ENCODE measurements around the gene NOMO2.
"Not testable (repeated sequence)": the region's sequence is repeated elsewhere in the genome, so short reads cannot be mapped to it uniquely, and the experiment has no call there.

Gene NOMO2

DNA sequence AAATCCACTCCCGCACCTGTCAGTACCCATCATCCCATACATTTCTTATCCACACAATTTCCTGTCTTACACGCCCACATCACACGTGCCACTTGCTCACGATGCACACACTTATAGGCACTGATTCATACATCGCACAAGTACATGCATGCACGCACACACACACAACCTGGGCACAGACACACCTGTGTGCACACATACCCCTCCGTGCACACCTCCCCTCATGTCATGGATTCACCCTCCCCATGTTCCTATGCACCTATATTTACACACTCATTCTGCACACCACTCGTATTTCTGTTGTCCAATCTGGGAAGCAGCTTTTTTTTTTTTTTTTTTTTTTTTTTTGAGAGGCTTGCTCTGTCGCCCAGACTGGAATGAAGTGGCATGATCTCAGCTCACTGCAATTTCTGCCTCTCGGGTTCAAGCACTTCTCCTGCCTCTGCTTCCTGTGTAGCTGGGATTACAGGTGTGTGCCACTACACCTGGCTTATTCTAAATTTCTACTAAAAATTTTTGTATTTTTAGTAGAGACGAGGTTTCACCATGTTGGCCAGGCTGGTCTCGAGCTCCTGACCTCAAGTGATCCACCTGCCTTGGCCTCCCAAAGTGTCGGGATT lies 13.5 kb upstream of the NOMO2 start:
- DNase-seq (ENCODE audit: low spot score): not testable (repeated sequence)

DNA sequence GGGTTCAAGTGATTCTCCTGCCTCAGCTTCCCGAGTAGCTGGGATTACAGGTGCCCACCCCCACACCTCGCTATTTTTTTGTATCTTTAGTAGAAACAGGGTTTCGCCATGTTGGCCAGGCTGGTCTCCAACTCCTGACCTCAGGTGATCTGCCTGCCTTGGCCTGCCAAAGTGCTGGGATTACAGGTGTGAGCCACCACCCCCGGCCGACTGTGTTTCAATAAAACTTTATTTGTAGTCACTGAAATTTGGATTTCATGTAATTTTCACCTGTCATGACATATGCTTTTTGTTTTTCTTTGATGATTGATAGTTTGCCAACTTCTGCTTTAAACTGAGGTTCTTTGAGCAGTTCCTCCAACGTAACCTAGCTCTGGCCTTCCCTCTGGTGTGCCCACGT lies 12.0 kb upstream of the NOMO2 start:
- DNase-seq (ENCODE audit: low spot score): not testable (repeated sequence)

GRCh38 chr16:18572973-18573372 lies 11.1 kb upstream of the NOMO2 start:
- not testable (repeated sequence) for DNase-seq (ENCODE audit: low spot score)

GRCh38 chr16:18571307-18571850 lies 9.5 kb upstream of the NOMO2 start:
- not testable (repeated sequence) for DNase-seq (ENCODE audit: low spot score)

- not testable (repeated sequence) for DNase-seq (ENCODE audit: low spot score)
These were observed 8.8 kb upstream of the NOMO2 start for GRCh38 chr16:18570529-18571306.

DNA sequence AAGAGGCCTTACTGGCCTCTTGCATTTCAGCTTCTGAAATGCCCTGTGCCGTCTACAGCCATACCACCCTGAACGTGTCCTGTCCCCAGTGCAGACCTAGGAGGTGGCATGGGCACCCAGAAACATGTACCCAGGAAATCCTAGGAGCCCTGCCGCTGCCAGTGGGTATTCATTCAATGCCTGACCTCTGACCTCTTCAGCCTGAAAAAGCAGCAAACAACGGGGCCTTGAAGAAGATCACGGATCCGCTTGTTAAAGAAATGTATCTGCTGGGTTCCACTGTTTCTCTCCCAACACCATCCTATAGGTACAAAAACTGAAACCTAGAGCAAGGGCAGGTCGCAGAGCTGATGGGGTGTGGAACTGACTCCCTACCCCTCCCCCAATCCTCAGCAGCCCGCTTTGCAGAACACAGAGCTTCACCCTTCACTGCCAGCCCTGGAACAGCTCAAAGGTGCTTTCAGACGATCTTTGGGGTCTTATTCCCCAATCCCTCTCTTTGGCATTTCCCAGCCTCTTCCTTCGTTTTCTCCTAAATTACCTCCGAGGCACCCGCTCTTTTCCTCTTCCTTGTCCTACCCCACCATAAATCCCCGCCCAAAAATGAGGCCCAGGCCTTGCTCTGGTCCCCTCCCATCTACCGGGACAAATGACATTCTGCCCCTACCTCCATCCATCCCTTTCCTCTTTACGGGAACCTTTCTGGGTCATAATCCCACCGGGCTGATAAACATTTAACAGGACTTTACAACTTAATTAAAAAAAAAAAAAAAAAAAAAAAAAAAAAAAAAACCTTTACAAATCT lies 1.3 kb downstream of the NOMO2 start:
- not testable (repeated sequence) for DNase-seq (ENCODE audit: low spot score)

DNA sequence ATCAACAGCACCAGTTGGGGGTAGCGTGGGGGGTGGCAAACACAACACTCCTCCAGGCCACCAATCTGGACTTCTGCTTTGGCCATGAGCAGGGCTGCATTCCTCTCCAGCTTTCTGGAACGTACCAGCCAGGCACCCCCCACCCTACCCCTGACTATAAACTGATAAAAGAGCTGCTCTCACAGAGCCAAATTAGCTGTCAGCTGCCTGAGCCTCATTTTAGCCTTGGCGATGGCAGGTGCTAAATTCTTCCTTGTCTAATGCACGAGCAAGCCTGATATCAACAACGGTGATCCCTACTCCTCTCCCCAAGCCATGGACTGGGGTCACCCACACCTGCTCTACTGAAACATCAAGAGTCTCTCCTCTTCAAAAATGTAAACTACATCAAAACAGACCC lies 8.2 kb downstream of the NOMO2 start:
- DNase-seq (ENCODE audit: low spot score): not testable (repeated sequence)

DNA sequence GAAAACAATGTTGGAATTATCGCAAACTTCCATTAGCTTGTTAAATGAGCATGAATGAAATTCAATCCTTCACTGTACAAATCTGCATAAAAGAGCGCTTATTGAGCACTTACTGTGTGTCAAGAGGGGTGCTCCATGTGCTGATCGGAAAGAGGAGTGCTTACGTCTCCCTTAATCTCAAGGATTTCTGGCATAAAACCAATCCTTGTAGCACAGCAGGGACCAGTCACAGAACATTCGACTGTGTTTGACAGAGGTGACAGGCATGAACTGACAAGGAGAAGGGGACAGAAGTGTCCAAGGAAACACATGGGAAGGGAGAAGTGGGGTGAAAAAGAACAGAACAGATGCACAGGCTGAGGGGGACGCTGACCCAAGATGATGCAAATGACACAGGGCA lies 14.5 kb downstream of the NOMO2 start:
- DNase-seq (ENCODE audit: low spot score): not testable (repeated sequence)

DNA sequence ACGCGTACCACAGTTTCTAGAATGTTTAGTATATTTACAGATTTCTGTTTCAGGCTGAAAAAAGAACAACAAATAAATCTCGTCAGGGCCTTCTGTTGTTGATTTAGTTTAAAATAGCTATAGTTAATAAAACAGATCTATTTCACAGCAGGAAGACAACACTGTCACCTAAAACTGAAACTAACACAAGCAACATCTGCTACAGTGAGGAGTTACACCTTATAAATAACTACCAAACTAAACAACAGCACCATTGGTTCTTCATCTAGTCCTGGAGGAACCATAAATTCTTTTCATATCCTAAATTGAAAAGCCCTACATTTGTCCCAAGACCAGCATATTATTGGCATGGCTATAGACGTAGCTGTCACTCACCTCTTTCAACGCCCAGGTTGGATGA lies 15.0 kb downstream of the NOMO2 start:
- DNase-seq (ENCODE audit: low spot score): not testable (repeated sequence)

DNA sequence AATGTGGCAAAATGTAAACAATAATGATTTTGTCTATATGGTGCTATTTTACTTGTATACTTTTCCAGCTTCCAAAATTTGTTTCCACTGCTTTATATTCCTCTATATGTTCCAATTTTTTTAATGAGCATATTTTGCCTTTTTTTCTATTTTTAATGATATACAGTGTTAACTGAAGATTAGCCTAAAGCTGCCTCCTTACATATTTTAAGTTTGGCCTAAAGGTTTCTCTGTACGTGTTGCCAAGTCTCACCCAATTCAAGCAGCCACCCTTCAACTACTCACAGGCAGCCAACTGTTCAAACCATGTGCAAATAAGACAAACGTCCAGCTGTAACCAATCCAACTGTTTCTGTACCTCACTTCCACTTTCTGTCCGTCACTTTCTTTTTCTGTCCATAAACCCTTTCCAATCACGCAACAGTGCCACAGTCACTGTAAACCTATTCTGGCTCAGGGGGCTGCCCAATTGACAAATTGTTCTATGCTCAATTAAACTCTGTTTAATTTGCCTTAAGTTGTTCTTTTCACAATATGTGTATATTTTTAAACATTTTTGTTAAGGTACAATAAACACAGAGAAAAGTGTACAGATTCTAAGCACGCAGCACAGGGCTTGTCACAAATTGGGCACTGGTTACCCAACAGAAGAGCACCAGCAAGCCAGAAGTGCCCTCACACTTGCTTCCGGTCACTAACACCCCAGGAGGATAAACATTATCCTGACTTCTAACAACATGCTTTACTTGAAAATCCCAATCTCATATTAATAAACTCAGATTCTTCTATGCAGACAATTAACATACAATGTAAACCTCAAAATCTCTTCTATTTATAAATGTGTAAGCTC lies 17.4 kb downstream of the NOMO2 start:
- not testable (repeated sequence) for DNase-seq (ENCODE audit: low spot score)

- not testable (repeated sequence) for DNase-seq (ENCODE audit: low spot score)
These were observed 20.0 kb downstream of the NOMO2 start for GRCh38 chr16:18541912-18542311.

DNA sequence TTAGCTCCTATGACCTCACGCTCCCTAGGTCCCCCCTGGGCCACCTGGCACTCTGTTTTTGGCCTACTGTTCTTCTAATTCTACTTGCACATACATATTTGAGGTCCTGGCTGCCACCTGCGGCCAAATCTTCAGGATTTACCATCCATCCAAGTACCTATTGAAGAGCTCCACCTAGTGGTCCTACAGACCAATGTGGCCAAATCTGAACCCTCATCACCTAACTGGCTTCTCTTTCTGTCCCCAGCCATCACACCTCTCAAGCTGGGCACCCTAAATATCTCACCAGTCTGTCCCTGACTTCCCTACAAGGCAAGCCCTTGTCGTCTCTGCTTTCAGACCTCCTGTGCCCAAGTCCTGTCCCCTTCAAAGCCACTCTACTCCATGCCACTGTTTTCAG lies 24.9 kb downstream of the NOMO2 start:
- DNase-seq (ENCODE audit: low spot score): not testable (repeated sequence)

DNA sequence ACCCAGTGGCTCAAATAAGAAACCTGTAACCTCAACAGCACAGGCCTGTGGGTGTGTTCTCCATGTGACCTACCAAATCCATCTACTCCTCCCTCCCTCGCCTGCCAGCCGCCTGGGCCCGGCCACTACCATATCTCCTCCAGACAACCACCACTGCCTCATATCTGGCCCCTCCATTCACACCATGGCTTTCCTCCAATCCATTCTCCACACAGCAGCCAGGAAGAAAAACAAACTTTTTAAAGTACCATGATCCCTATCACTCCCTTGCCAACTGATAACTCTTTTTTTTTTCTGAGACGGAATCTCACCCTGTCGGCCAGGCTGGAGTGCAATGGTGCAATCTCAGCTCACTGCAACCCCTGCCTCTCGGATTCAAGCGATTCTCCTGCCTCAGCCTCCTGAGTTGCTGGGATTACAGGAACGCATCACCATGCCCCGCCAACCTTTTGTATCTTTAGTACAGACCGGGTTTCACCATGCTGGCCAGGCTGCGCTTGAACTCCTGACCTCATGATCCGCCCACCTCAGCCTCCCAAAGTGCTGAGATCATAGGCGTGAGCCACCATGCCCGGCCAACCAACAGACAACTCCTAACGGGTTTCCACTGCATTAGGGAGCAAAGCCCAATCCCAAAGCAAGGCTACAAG lies 26.3 kb downstream of the NOMO2 start:
- not testable (repeated sequence) for DNase-seq (ENCODE audit: low spot score)

GRCh38 chr16:18534308-18534707 lies 27.6 kb downstream of the NOMO2 start:
- DNase-seq (ENCODE audit: low spot score): not testable (repeated sequence)

DNA sequence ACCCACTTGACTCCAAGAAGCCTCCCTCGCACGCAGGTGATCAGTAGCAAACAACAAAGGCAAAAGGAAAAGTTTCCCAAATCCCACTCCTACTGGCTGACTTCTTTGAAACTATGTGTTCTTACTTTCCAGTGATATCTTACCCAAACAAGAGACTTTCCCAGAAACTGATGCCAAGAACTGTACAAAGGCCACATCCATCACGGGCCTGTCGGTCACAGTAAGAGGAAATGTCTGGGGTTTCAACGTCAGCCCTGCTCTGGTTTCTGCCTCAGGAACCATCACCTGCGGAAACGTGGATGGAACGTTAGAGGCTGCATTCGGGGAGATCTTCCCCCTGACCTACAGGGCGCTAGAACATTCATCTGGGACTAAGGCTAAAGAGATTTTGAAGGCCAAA lies 30.6 kb downstream of the NOMO2 start:
- DNase-seq (ENCODE audit: low spot score): not testable (repeated sequence)

GRCh38 chr16:18530329-18530728 lies 31.6 kb downstream of the NOMO2 start:
- DNase-seq (ENCODE audit: low spot score): not testable (repeated sequence)

DNA sequence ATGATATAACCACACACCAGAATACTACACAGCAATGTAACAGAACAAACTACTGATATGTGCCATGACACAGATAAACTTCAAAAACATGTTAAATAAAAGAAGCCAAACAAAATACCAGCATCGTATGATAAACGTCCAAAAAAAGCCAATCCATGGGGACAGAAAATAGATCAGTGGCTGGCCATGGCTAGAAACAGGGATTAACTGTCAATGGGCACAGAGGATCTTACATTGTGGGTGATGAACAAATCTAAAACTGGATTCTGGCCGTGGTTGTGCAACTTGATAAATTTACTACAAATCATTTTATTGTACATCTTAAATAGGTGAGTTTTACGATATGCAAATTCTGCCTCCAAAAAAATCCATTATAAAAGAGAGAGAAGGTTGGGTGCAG lies 35.4 kb downstream of the NOMO2 start:
- not testable (repeated sequence) for DNase-seq (ENCODE audit: low spot score)

- not testable (repeated sequence) for DNase-seq (ENCODE audit: low spot score)
These were observed 35.9 kb downstream of the NOMO2 start for GRCh38 chr16:18525882-18526482.

GRCh38 chr16:18522637-18523036 lies 39.3 kb downstream of the NOMO2 start:
- DNase-seq (ENCODE audit: low spot score): not testable (repeated sequence)

GRCh38 chr16:18521445-18522181 lies 40.3 kb downstream of the NOMO2 start:
- not testable (repeated sequence) for DNase-seq (ENCODE audit: low spot score)

Measured in HuH-7.5 (cell line).